NK-92 (cell line): ENCODE data around the gene PODN.

Experiments used
- DNase-seq: peaks from one replicate; lab custom pipeline; 2025; ENCODE audit not compliant: unreplicated experiment; lab: John Stamatoyannopoulos, UW

Gene PODN

DNA sequence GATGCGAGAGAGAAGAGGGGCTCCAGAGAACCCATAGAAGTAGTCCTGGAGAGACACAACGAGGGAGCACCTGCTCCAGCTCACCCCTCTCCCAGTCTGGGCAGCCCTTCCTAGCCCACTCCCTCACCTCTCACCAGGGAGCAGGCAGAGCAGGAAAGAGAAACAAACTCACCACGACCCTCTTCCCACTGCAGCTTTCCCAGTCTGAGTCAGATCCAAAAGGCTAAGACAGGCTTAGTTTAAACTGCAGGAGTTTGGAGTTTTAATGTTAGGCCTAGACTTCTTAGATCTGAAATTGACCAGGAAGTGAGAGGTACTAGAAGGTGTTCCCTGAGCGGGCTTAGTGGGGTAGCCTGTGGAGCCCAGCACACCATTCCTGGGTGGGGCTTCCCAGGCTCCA, 50.8 kb downstream of the PODN start:
- no peak for DNase-seq

DNA sequence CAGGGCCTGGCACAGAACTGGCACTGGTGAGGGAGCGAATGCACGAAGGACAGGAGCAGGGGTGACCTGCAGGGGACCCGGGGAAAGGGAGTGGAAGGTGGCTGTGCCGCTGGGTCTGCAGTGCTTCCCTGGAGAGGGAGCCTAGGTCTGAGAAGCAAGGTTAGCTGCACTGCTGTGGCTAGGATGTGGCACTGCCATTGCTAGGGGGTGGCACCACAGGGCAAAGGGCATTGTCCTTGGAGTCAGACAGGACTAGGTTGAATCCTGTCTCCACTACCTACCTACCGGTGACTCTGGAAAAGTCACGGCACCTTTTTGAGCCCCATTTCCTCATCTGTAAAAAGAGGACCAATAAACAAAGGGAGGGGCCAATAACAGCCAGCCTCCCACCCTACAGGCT, 52.1 kb downstream of the PODN start:
- no peak for DNase-seq

DNA sequence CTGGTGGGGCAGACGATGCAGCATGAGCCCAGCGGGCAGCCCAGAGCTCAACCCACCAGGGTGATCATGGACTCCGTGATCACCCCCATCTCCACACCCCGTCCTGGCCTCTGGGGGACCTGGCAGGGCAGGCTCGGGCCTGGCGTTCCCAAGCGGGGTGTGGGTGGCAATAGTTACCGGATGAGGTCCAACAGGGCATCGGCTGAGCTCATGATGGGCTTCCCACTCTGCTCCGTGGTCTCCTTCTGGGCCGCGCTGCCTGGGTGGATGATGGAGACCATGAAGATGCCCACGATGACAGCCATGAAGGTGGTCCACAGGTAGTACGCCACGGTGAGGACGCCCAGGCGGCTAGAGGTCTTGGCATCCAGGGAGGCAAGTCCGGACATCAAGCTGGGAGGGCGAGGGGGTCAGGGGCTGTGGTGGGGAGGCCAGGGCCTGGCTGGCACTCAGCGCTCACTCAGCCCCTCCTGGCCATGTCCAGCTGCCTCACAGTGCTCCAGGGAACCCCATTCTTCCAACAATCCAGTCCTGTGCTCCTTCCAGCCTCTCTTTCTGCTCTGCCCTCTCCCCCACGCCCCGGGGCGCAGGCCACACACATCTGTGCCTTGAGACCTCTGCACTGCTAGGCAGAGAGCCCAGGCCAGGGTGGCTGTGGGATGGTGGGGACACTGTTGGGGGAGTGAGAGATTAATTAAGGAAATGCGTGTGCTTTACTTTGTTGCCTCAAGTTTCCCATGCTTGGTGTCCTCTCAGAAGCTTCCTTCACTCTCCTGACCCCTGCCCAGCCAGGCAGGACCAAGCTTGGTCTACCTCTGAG, 52.8 kb downstream of the PODN start:
- no peak for DNase-seq

DNA sequence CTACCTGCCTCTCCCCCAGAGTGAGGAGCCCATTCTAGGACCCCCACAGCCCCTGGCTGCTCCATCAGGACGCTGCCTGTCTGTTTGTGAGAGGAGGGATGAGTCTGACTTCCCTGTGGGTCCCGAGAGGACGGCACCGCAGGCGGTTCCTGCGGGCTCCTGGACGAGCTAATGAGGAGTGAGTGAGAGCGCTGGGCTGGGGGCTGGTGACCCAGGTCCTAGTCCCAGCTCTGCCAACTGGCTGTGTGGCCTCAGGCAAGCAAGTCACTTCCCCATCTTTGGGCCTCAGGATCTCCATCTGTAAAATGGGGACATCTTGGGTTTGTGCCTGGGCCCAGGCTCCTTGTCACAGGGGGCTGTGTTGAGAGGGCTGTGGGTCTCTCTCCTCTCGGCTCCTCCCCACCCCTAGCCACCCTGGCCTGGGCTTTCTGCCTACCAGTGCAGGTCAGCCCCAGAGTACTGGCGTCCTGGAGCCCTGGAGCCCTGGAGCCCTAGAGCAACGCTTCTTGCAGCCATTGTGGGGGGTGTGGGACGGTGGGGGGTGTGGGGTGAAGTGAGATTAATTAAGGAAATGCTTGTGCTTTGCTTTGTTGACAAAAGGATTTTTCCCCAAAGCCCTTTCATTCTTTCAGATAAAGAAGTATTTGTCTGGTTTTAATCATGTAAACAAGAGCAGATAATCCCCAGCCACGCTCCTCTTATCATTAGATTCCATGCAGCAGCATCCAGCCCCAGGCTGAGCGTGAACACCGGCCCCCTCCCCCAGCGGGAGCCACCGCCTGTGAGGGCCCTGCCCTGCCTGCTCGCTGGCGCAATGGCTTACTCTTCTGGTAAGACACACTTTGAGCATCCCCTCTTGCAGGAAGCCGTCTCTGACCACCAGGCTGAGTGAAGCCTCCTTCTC, 53.6 kb downstream of the PODN start:
- DNase-seq: no peak

DNA sequence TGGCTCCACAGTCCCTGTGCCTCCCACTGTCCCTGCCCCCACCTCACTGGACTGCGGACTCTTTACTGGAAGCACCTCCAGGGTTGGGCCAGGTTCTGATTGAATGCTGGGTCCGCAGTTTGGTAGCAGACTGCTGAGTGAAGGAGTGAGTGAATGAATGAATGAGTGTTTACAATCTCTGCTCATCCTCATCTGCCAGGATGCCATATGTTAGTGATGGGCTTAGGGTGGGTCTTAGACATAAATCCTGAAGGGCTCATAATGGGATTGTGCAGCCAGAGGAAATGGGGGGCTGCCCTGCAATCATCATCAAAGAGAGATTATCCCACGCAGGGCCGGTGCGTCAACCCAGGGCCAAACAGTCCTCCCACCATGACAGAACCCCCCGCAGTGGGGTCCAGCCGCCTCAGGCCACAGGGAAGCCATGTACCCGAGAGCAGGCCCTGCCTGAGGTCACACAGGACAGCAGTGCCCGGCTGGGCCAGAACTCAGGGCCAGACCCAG, 54.3 kb downstream of the PODN start:
- no peak for DNase-seq

DNA sequence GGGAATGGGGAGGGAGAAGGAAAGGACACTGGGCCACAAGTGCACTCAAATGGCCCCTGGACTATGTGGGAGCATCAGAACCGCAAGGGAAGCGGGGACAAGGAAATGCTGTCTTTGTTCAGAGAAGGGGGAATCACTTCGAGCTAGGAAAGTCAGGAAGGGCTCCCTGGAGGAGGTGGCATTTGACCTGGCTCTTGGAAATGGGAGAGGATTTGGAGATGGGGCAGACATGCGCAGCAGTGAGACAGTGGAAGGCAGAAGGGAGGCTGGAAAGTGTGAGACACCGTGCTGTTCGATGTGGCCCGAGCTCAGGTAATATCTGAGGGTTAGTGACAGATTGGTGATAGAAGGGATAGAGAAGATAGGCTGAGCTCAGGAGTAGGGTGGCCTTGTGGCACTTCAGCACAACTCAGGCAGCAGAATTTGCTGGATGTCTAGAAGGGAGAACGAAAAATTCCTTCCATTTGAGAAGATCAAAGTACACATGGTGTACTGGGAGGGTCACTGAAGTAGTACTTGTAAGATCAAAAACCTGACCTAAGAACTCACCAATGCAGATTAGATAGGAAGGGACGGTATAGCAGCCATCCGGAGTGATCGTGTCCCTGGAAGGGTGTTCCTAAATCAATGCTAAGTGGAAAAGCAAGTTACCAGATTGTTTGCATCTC, 55.1 kb downstream of the PODN start:
- no peak for DNase-seq

DNA sequence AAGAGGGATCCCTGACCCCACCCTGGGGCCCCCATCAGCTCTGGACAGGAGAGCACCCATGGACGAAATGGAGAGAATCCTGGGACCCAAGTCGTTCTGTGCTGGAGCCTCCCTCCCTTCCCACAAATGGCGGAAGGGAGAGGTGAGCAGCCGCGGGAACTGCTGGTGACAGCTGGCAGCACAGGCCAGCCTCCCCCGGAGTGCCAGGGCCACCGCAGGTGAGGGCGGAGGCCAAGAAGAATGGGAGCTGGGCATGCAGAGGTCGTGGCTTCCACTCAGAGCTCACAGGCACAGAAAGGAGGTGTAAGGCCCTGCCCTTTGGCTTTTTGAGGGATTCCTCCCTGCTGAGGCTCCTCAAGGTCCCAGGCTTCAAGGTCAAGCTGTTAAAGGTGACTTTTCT, 55.8 kb downstream of the PODN start:
- no peak for DNase-seq

DNA sequence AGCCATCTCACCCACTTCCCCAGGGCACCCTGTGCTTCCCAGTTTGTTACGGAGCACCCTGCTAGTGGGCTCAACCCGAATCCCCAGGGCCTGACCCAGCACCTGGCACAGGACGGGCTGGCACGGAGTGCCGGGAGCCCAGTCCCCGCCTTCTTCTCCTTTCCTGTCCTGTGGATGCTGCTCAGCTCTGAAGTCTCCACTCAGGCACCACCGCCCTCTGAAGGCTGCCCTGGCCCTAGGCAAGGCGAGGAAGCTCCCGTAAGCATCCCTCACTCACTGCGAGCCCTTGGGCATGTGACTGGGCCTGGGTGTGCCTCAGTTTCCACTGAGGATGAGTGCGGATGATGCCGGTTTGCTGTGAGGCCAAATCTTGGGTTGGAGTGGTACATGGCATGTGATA, 58.6 kb downstream of the PODN start:
- no peak for DNase-seq

DNA sequence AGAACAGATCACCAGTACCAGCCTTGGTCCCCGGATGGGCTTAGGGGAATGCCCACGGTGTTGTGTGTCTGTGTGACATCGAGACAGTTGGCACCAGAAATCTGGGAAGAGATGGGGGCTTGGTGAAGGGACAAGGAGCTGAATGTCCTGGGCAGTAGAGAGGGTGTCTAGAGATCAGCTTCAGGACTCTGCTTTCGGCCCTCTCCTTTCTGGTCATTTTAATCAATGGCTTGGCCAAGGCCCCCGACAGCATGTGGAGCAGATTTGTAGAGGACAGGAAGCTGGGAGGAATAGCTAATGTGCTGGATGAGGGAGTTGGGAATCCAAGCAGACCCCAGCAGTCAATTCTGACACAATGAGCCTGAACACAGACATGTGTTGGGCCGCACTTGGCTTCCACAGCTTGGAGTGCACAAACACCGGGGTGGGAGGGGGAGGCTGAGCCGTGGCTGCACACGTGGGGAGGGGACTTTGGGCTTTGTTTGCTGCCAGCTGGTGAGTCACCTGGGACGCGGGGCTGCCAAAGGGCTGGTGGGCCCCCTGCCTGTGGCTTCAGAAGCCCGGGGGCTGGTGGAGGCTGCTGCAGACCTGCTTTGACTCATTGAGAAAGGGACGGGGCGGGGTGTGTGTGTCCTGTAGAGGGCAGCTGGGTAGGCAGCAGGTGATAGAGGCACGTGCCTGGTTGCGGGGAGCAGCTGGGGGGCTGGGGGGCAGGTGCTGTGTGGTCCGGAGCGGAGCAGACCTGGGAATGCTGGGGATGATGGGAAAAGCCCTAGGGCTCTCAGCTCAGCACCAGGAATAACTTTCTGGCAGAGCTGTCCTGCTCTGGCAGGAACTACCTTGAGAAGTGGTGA, 59.5 kb downstream of the PODN start:
- no peak for DNase-seq

DNA sequence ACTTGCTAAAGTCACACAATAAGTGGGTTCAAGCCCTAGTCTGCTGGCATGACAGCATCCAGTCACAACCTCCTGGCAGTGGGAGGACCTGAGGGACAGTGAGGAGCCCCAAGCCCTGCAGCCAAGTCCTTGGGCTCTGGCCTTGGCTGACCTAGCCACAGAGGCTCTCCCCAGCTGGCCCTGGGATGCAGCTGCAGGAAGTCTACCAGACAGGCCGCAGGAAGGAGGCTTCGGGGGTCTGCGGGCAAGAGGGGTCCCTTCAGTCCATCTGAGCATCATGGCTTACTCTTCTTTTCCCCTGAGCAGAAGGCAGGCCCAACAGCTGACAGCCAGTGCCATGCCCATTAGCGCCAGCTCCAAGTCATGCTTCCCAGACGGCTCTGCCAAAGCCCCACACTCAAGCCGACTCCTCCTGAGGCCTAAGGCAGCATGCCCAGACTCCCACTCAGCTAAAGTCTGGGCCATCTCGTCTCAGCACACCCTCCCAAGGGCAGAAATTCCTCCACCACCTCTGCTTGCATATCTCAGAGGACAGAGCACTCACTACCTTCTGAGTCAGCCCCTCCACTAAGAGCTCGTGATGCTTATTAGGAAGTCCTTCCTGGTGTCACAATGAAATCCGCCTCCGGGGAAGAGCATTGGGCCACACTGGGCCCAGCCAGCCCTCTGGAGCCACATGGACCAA, 60.3 kb downstream of the PODN start:
- no peak for DNase-seq

DNA sequence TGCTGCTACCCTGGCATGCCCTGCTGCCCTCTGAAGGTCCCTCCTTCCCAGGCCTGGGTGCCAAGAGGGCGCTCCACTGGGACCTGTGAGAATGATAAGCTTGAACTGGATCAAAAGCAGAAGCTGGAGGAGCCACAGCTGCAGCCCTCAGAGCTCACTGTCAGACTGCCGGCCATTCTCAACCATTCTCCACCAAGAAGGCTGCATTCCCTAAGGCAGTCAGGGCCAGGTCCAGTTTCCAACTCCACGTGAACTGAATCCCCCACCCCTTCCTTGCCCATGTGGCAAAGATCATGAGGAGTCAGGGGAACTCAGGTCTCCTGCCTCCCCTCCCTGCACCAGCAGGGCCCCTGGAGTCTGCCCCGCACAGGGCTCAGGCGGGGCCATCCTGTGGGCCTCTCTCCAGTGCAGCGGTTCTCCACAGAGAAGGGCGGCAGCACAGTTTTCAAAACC, 61.0 kb downstream of the PODN start:
- no peak for DNase-seq

DNA sequence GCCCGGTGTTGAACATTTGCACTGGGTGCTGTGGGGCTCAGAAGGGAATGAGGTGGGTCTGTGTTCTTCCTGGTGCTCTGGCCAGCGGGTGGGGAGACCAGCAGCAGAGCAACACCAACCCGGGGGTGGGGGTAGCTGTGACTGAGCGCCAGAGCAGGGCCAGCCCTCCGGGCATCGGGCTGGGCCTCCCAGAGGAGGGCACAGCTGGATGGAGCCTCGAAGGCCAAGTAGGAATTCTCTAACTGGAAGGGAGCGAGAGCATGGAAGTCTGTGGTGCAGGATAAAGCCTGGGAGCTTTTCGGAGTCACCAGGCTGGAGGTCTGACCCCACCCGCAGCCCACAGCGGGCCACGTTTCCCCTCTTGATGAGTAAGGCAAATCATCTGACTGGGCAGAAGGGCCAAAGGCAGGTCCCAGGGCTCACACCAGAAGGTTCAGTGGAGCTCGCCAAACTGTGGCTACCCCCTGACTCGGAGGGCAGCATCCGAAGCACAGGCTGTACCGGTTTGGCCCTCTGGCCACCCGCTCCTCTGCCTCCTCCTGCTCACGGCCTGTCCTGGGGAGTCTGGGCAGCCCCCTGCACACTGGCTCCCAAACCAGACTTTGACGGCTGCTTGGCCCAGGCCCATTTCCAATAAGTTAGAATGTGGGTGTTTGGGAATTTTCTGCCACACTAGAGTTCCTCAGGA, 61.6 kb downstream of the PODN start:
- no peak for DNase-seq

DNA sequence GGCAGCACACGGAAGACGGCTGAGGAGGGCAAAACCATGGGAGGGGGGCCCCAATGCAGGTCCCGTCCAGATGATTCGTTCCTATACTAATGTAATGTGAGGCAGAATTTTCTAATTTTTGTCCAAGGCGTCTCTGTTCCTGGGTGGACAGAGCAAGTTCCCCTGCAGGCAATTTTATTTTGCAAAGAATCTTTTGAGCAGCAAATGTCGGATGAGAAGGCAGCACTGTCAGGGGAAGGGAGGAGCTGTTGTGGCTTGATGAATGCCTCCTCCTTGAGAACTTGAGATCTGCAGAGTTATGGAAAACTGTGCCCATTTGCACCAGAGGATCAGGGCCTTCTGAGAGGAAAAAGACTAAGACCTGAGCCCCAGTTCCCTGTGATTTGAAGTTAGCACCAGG, 63.1 kb downstream of the PODN start:
- no peak for DNase-seq

DNA sequence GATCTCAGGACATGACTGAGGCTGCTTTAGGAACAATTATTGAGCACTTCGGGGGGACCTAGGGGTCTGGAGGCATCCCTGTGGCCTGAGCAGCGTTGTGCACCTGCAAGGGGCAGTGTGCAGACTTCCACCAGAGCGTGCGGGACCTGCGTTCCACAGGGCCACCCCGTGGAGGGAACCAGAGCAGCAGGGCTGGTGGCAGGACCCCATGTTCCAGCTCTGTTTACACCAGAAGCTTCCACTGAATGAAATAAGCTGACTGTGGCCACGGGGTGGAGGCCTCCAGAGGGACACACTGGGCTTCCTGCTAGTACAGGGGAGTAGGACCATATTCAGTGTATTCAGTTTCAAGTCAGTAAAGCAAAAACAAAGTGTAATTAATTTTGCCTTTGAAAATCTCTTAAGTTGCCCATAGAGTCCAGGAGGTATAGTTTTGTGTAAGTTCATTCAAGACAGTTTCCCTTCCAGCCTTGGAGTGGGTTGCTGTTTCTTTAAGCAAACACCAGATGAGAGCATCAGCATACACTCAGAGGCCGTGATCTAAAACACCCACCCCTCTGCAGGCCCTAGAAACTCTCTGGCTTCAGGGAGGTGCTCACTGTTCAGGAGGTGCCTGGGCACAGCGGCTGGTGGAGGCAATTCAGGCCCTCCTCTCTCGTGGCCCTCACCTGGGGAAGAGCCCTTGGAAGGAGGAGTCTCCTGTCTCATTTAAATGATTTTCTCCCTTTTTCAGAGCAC, 63.8 kb downstream of the PODN start:
- DNase-seq: no peak

DNA sequence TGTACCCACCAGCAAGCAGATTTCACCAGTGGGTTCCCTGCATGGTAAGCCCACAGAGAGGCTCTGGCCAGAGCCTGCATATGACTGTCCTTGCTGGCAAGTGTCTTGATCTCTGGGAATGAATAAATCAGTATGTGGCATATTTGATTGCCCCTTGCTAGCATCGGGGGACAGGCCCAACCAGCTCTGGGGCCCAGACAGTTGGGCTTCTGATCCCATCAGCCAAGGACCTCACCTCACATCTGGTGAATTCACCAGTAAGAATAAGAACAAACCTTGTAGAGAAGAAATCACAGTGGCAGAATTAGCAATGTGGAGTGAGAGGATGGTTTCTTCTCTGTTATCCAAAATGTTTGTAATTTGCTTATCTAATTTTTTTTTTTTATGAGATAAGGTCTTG, 64.5 kb downstream of the PODN start:
- no peak for DNase-seq

DNA sequence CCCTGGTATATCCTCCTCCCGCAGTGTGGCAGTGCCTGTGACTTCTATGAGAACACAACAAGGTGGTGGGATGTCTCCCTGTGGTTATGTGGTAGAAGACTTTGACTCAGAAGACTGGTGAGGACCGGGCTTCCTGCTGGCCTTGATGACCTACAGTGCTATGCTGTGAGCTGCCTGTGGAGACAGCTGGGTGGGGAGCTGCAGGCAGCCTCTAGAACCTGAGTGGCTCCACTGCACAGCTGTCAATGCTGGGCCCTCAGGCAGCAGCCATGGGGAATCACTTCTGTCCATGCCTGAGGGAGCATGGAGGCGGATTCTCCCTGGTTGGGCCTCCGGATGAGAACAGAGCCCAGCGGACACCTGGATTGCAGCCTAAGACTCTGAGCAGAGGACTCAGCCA, 65.5 kb downstream of the PODN start:
- DNase-seq: no peak

DNA sequence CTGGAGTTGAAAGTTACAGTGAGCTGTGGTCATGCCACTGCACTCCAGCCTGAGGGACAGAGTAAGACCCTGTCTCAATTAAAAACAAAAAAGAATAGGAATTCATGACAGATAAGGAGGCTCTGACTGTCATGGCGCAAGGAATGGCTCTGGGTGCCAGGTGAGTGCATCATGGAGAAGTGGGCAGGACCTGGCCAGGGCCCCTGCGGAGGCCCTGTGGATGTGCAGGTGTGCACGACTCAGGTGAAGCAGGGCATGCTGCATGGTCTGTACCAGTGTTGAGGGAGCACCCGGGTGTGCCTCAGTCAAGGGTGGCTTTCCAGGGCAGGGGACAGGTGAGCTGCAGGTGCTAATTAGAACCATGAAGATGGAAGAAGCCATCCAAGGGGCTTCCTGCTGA, 66.4 kb downstream of the PODN start:
- no peak for DNase-seq

DNA sequence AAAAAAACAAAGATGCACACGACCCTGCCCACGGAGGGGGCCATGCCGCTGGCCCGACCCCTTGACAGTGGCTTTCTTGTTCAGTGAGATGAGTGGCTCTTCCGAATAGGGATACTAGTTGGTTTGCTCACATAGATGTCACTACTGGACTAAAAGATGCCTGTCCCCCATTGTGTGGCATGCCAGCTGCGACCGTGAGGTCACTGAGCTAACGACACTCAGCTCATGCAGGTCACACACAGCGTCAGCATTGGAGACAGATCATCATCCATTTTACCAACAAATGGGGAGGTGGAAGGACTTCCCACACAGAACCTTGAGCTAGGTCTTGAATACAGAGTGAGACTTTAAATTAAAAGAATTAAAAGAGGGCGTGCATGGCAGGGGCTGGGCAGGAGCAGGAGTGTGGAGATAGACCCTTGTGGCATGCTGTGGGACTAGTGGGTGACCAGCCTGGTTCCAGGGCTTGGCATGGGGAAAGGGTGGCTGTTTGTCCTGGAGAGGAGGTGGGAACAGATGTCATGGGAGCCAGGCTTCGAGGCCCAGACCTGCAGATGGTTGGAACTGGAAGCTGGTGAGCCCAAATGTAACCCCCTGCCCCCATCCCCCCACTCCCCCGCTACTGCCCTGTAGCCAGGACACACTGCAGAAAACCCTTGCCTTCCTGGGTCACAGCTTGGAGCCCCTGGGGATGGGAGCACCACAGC, 68.0 kb downstream of the PODN start:
- DNase-seq: no peak
